Effector memory CD4-positive, alpha-beta T cell (primary cell): Measurements from ENCODE around the gene ITGB8.
A peak's percentile ranks its signal among the peaks of the same experiment; 100 is the strongest.

Experiments used
- DNase-seq, 3 donors: peaks; one replicate each; pipeline ENCODE4 v3.0.0-alpha.2; 2020
- H3K27ac ChIP-seq: 2 replicates; pipeline ENCODE4 v1.7.0; 2013; ENCODE audit warnings: mild to moderate bottlenecking, low read length, moderate library complexity; ENCODE audit not compliant: insufficient read depth, poor library complexity, severe bottlenecking
- H3K27me3 ChIP-seq: replicated peaks from 2 replicates; pipeline ENCODE4 v1.7.0; 2013; ENCODE audit warnings: mild to moderate bottlenecking, low read length; ENCODE audit not compliant: insufficient read depth, control insufficient read depth, poor library complexity, severe bottlenecking
- H3K36me3 ChIP-seq: 2 replicates; pipeline ENCODE4 v1.7.0; 2013; ENCODE audit warnings: mild to moderate bottlenecking, low read length, moderate library complexity; ENCODE audit not compliant: control insufficient read depth, insufficient read depth
- H3K4me1 ChIP-seq: 2 replicates; pipeline ENCODE4 v1.7.0; 2013; ENCODE audit warnings: low read length, mild to moderate bottlenecking; ENCODE audit not compliant: control insufficient read depth, insufficient read depth, poor library complexity, severe bottlenecking
- H3K4me3 ChIP-seq: 2 replicates; pipeline ENCODE4 v1.7.0; 2013; ENCODE audit warnings: low read length, low read depth, mild to moderate bottlenecking; ENCODE audit not compliant: insufficient read depth, poor library complexity, severe bottlenecking
- H3K9me3 ChIP-seq: 2 replicates; pipeline ENCODE4 v1.7.0; 2013; ENCODE audit warnings: mild to moderate bottlenecking, low read length, moderate library complexity; ENCODE audit not compliant: control insufficient read depth
- total RNA-seq, 3 donors: gene quantifications; one replicate each; lab custom pipeline; 2026; lab: John Stamatoyannopoulos, UW

ITGB8 gene
- 0.35 to 0.44 (median 0.39) reads per million in 3 donors for total RNA-seq

DNA sequence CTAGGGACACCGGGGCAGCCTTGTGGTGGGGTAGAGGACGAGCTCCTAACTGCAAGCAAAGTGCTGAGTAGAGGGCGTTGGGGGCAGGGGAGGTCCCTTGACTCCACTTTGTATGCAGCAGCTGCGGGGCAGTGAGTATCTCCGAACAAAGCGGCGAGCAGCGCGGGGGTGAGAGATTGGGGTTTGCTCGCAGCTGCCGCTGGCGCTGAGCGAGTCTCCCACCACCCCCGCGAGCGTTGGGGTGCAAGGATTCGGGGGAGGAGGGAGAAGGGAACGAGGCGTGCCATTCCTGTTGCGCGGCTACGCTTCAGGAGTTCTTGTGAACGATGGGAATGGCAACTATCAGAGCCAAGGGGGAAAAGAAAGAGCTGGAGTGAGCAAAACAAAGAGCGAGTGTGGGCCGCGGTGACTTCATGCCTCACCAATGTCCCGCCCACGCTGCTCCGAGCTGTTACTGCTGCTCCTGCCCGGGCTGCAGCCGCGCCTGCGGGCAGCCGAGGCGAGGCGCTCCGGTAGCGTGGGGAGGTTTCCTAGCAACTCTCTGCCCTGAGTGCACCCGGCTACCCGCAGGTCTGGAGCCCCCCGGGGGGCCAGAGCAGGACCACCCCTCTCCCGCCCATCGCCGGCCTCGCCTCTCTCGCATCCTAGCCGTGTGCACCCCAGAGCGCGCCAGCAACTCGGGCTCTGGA, at the start of gene ITGB8:
ITGB8 (plus strand) TSS at position 662 of the 689 bp plus-strand sequence. CDS start 907 bp downstream, outside the sequence.
- Histone ChIP-seq H3K4me1 (peaks cover 6% of the 10 kb centered on the region), H3K27me3 (no peaks in the 10 kb centered on the region), H3K4me3 (peak within 1 kb of the TSS; percentile 22), H3K9me3 (no peaks in the 10 kb centered on the region), H3K27ac (no peak within 1 kb of the TSS), H3K36me3 (no peaks in the 10 kb centered on the region)
- no peak for DNase-seq

GRCh38 chr7:20282959-20283358, 47.7 kb upstream of the ITGB8 start:
- Histone ChIP-seq H3K27me3 (no peaks in the 10 kb centered on the region), H3K4me3 (no peak overlapping the region), H3K36me3 (no peaks in the 10 kb centered on the region), H3K4me1 (no peaks in the 10 kb centered on the region), H3K27ac (no peak overlapping the region), H3K9me3 (no peaks in the 10 kb centered on the region)
- no peak for DNase-seq

GRCh38 chr7:20283385-20283784, 47.3 kb upstream of the ITGB8 start:
- no peak overlapping the region for H3K27ac ChIP-seq
- H3K27me3 ChIP-seq = no peaks in the 10 kb centered on the region
- no peaks in the 10 kb centered on the region for H3K9me3 ChIP-seq
- no peaks in the 10 kb centered on the region for H3K36me3 ChIP-seq
- no peak overlapping the region for H3K4me3 ChIP-seq
- no peak for DNase-seq
- H3K4me1 ChIP-seq = no peaks in the 10 kb centered on the region

- Histone ChIP-seq H3K9me3 (no peaks in the 10 kb centered on the region), H3K36me3 (no peaks in the 10 kb centered on the region), H3K27me3 (no peaks in the 10 kb centered on the region), H3K27ac (no peak overlapping the region), H3K4me3 (no peak overlapping the region), H3K4me1 (no peaks in the 10 kb centered on the region)
- no peak for DNase-seq
These were observed 46.5 kb upstream of the ITGB8 start for GRCh38 chr7:20284003-20284770.

DNA sequence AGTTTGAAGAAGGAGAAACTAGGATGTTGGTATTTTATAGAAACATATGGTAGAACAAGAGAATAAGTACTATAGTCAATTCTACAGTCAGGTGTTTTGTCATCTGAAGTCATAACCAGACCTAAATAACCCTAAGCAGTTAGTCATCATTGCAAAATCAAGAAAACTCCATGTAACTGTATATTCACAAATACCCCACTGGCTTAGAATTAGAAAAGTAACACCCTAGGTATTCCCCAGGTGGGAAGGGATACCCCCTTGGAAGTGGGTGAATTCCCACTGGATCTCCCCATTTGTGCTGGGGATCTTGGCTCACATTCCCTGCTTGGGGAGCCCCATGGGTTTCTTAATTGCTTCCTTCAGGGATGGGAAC, 45.9 kb upstream of the ITGB8 start:
- H3K36me3 ChIP-seq = no peaks in the 10 kb centered on the region
- no peak for DNase-seq
- H3K27ac ChIP-seq = no peak overlapping the region
- H3K9me3 ChIP-seq = no peaks in the 10 kb centered on the region
- H3K4me1 ChIP-seq = no peaks in the 10 kb centered on the region
- H3K27me3 ChIP-seq = no peaks in the 10 kb centered on the region
- H3K4me3 ChIP-seq = no peak overlapping the region

DNA sequence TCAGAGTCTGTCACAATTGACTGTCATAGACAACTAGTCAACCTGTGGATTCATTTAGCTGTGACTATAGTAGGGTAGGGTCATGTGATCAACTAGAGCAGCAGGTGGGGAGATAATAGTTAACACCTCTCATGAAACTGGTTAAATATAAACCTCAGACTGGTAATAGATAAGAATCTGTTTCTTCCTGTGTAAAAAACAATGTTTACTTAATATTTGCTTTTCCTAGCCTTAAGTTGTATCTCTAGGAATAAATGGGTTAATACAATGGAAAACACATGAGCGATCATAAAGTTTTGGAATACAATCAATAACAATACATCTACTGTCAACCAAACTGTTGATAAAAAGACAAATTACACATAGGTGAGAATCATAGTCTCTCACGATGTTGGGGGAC, 43.4 kb upstream of the ITGB8 start:
- Histone ChIP-seq H3K27me3 (no peaks in the 10 kb centered on the region), H3K4me3 (no peak overlapping the region), H3K9me3 (no peaks in the 10 kb centered on the region), H3K36me3 (no peaks in the 10 kb centered on the region), H3K27ac (no peak overlapping the region), H3K4me1 (no peaks in the 10 kb centered on the region)
- DNase-seq = no peak

GRCh38 chr7:20288036-20288435, 42.7 kb upstream of the ITGB8 start:
- no peaks in the 10 kb centered on the region for H3K36me3 ChIP-seq
- no peak overlapping the region for H3K4me3 ChIP-seq
- H3K27me3 ChIP-seq = no peaks in the 10 kb centered on the region
- H3K9me3 ChIP-seq = no peaks in the 10 kb centered on the region
- no peak overlapping the region for H3K27ac ChIP-seq
- H3K4me1 ChIP-seq = no peaks in the 10 kb centered on the region
- no peak for DNase-seq

- Histone ChIP-seq H3K27me3 (no peaks in the 10 kb centered on the region), H3K36me3 (no peaks in the 10 kb centered on the region), H3K4me3 (no peak overlapping the region), H3K4me1 (no peaks in the 10 kb centered on the region), H3K9me3 (no peaks in the 10 kb centered on the region), H3K27ac (no peak overlapping the region)
- DNase-seq = no peak
These were observed 40.1 kb upstream of the ITGB8 start for GRCh38 chr7:20290505-20291111.

DNA sequence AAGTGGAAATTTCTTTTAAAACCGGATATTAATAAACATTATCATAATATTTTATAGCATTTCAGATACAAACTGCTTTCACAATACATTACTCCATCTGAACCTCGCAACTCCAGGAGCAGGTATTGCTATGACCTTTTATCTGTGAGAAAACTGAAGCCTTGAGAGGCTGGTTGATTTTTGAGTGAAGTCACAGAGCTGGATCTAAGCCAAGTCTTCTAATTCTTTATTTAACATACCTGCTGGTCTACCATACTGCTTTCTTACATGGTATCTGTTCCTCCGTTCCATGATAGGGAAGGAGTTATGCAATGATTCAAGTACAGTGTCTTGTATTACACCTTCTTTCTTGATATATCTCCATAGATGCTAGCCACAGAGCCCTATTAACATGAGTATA, 37.4 kb upstream of the ITGB8 start:
- Histone ChIP-seq H3K36me3 (no peaks in the 10 kb centered on the region), H3K27ac (no peak overlapping the region), H3K4me1 (no peaks in the 10 kb centered on the region), H3K27me3 (no peaks in the 10 kb centered on the region), H3K9me3 (no peaks in the 10 kb centered on the region), H3K4me3 (no peak overlapping the region)
- DNase-seq = no peak

DNA sequence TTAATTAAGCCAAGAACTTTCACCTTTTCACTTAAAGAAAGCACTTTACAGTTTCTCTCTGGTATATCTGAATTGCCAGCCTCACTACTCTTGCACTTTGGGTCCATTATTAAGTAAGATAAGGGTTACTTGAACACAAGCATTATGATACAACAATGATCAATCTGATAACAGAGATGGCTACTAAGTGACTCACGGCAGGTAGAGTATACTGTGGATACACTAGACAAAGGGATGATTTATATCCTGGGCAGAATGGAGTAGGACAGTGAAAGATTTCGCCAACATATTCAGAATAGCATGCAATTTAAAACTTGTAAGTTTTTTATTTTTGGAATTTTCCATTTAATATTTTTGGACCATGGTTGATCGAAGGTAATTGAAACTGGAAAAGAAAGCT, 34.3 kb upstream of the ITGB8 start:
- no peaks in the 10 kb centered on the region for H3K4me1 ChIP-seq
- no peak overlapping the region for H3K27ac ChIP-seq
- no peak for DNase-seq
- H3K9me3 ChIP-seq = no peaks in the 10 kb centered on the region
- H3K27me3 ChIP-seq = no peaks in the 10 kb centered on the region
- no peak overlapping the region for H3K4me3 ChIP-seq
- no peaks in the 10 kb centered on the region for H3K36me3 ChIP-seq
